Loucy (cell line): ENCODE data around the gene RANBP9.

Experiments
- H2AFZ ChIP-seq: fragments of 200-600 bp; sonication (generic); 2 replicates; pipeline ENCODE4 v1.6.0; 2016; ENCODE audit warnings: antibody characterized with exemption, mild to moderate bottlenecking, low read length, moderate library complexity
- H3F3A ChIP-seq: fragments of 200-600 bp; 2 replicates; pipeline ENCODE4 v1.6.0; 2016; ENCODE audit warnings: antibody characterized with exemption, low read depth, mild to moderate bottlenecking
- H3K27me3 ChIP-seq: fragments of 200-600 bp; sonication (generic); 2 replicates; pipeline ENCODE4 v1.6.1; 2014; ENCODE audit warnings: low read length, mild to moderate bottlenecking; ENCODE audit not compliant: insufficient read depth, poor library complexity, severe bottlenecking
- H3K36me3 ChIP-seq: fragments of 200-600 bp; sonication (generic); 2 replicates; pipeline ENCODE4 v1.6.1; 2016; ENCODE audit warnings: low read length; ENCODE audit not compliant: insufficient read depth
- H3K4me1 ChIP-seq: fragments of 200-600 bp; sonication (generic); 2 replicates; pipeline ENCODE4 v1.5.1; 2014; ENCODE audit warnings: low read length, mild to moderate bottlenecking; ENCODE audit not compliant: insufficient read depth, poor library complexity, severe bottlenecking
- H3K4me2 ChIP-seq: fragments of 200-600 bp; sonication (generic); 2 replicates; pipeline ENCODE4 v1.6.0; 2014; ENCODE audit warnings: antibody characterized with exemption, low read length, low read depth, mild to moderate bottlenecking; ENCODE audit not compliant: poor library complexity, severe bottlenecking
- H3K4me3 ChIP-seq: fragments of 200-600 bp; sonication (generic); 2 replicates; pipeline ENCODE4 v1.5.1; 2014; ENCODE audit warnings: low read length, mild to moderate bottlenecking, mixed read lengths; ENCODE audit not compliant: poor library complexity, severe bottlenecking
- H3K79me2 ChIP-seq: fragments of 200-600 bp; sonication (generic); 2 replicates; pipeline ENCODE4 v1.6.1; 2014; ENCODE audit warnings: low read length; ENCODE audit not compliant: insufficient read depth
- H3K9ac ChIP-seq: fragments of 200-600 bp; sonication (generic); 2 replicates; pipeline ENCODE4 v1.6.0; 2014; ENCODE audit warnings: mild to moderate bottlenecking, low read depth, low read length, moderate library complexity; ENCODE audit not compliant: poor library complexity, severe bottlenecking
- H3K9me2 ChIP-seq: fragments of 200-600 bp; sonication (generic); replicated peaks from 2 replicates; pipeline ENCODE4 v1.6.1; 2016; ENCODE audit warnings: low read depth, low read length, mixed read lengths
- H3K9me3 ChIP-seq: fragments of 200-600 bp; sonication (generic); 2 replicates; pipeline ENCODE4 v1.6.1; 2014; ENCODE audit warnings: mild to moderate bottlenecking, antibody characterized with exemption, low read length, low read depth; ENCODE audit not compliant: insufficient read depth
- H4K20me1 ChIP-seq: fragments of 200-600 bp; sonication (generic); 2 replicates; pipeline ENCODE4 v1.6.0; 2014; ENCODE audit warnings: antibody characterized with exemption, low read length, mild to moderate bottlenecking; ENCODE audit not compliant: insufficient read depth, poor library complexity, severe bottlenecking
- EZH2phosphoT487 ChIP-seq: fragments of 200-600 bp; IDR thresholded peaks from 2 replicates; pipeline ENCODE4 v1.6.1; 2018; ENCODE audit warnings: antibody characterized with exemption, mild to moderate bottlenecking, moderate library complexity, borderline replicate concordance
- TF ChIP-seq, protein P1 (sequence below): fragments of 200-600 bp; sonication (generic); conservative IDR thresholded peaks from 2 replicates; pipeline ENCODE4 v1.5.1; 2014; ENCODE audit warnings: mild to moderate bottlenecking, antibody characterized with exemption, low read length

The RANBP9 gene

DNA sequence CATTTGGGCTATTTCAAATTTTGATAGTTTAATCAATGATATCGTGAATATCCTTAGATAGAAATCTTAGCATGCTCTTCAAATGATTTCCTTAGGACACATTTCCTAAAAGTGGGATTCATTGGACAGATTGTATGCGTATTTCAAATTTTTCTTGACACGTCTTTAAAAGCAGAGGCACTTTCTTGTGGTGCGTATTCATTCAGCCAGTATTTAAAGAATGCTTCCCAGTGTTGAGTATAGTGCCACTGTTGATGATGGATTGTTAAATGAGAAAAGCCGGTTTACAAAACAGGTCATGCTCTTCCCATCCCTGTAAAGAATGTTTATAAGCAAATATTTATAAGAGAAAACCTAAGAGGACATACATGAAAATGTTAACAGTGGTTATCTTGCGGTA, 111.6 kb downstream of the RANBP9 start:
- H3K9me2 ChIP-seq, result no peaks in the 10 kb centered on the region
- no peak overlapping the region for H2AFZ ChIP-seq
- H3F3A ChIP-seq, result no peaks in the 10 kb centered on the region
- H3K4me1 ChIP-seq, result no peaks in the 10 kb centered on the region
- no peaks in the 10 kb centered on the region for H3K27me3 ChIP-seq
- H4K20me1 ChIP-seq, result no peaks in the 10 kb centered on the region
- H3K4me3 ChIP-seq, result no peak overlapping the region
- TF ChIP-seq EZH2phosphoT487, result no peak
- TF ChIP-seq, protein P1, sequence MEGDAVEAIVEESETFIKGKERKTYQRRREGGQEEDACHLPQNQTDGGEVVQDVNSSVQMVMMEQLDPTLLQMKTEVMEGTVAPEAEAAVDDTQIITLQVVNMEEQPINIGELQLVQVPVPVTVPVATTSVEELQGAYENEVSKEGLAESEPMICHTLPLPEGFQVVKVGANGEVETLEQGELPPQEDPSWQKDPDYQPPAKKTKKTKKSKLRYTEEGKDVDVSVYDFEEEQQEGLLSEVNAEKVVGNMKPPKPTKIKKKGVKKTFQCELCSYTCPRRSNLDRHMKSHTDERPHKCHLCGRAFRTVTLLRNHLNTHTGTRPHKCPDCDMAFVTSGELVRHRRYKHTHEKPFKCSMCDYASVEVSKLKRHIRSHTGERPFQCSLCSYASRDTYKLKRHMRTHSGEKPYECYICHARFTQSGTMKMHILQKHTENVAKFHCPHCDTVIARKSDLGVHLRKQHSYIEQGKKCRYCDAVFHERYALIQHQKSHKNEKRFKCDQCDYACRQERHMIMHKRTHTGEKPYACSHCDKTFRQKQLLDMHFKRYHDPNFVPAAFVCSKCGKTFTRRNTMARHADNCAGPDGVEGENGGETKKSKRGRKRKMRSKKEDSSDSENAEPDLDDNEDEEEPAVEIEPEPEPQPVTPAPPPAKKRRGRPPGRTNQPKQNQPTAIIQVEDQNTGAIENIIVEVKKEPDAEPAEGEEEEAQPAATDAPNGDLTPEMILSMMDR, result no peak
- H3K36me3 ChIP-seq, result no peaks in the 10 kb centered on the region
- H3K4me2 ChIP-seq, result no peak overlapping the region
- H3K9ac ChIP-seq, result no peak overlapping the region
- H3K9me3 ChIP-seq, result no peaks in the 10 kb centered on the region
- no peaks in the 10 kb centered on the region for H3K79me2 ChIP-seq

DNA sequence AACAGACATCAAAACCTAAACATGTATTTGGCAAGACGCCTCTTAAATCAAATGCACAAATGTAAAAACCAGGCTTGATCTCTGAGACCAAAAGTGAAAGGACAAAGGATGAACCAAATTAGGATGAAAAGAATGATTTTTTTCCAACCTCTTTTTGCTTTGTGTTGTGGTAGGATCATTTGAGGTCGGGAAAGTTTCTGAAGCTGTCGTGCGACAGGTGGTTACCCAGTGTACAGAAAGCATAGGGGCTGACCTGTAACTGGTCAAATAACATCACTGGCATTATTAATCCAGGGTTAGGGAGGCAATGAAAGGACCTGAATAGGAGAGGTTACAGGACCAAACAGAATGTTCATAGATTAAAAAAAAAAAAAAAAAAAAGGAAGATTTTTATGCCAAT, 114.6 kb downstream of the RANBP9 start:
- Histone ChIP-seq H3F3A (no peaks in the 10 kb centered on the region), H3K4me3 (no peak overlapping the region), H3K9me2 (no peaks in the 10 kb centered on the region), H4K20me1 (no peaks in the 10 kb centered on the region), H3K27me3 (no peaks in the 10 kb centered on the region), H3K79me2 (no peaks in the 10 kb centered on the region), H2AFZ (no peak overlapping the region), H3K9me3 (no peaks in the 10 kb centered on the region), H3K4me2 (no peak overlapping the region), H3K4me1 (no peaks in the 10 kb centered on the region), H3K9ac (no peak overlapping the region), H3K36me3 (no peaks in the 10 kb centered on the region)
- TF ChIP-seq EZH2phosphoT487, result no peak
- TF ChIP-seq, protein P1, result no peak

DNA sequence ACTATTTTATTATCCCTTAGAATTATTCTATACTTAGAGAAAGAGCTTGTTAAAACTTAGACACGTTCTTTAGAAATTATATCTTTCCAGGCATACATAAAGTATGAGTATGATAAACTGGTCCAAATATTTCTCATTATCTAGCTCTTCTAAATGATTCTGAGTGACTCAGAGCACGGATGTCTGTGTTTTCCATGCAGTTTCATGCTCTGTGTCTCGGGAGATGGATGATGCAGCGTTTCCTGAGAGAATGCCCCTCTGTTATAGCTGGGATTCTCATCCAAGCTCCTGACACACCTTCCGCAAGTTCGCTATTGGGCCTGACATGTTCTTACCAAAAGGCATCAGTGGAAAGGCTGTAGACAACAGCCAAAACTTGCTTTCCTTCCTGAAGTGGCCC, 117.9 kb downstream of the RANBP9 start:
- Histone ChIP-seq H3K4me3 (no peak overlapping the region), H3K4me1 (no peaks in the 10 kb centered on the region), H3K9me3 (no peaks in the 10 kb centered on the region), H3K9me2 (no peaks in the 10 kb centered on the region), H3K4me2 (no peak overlapping the region), H3K27me3 (no peaks in the 10 kb centered on the region), H3F3A (no peaks in the 10 kb centered on the region), H3K79me2 (no peaks in the 10 kb centered on the region), H4K20me1 (no peaks in the 10 kb centered on the region), H3K36me3 (no peaks in the 10 kb centered on the region), H3K9ac (no peak overlapping the region), H2AFZ (no peak overlapping the region)
- TF ChIP-seq, protein P1, result no peak
- no peak for TF ChIP-seq EZH2phosphoT487
